SW480 (cell line): ENCODE results near the gene CEP290.
"Not testable (repeated sequence)": the region's sequence is repeated elsewhere in the genome, so short reads cannot be mapped to it uniquely, and the experiment has no call there.

Experiments used
- DNase-seq: peaks from one replicate; pipeline ENCODE4 v3.0.0-alpha.2; 2016; ENCODE audit warnings: low spot score

Gene CEP290

DNA sequence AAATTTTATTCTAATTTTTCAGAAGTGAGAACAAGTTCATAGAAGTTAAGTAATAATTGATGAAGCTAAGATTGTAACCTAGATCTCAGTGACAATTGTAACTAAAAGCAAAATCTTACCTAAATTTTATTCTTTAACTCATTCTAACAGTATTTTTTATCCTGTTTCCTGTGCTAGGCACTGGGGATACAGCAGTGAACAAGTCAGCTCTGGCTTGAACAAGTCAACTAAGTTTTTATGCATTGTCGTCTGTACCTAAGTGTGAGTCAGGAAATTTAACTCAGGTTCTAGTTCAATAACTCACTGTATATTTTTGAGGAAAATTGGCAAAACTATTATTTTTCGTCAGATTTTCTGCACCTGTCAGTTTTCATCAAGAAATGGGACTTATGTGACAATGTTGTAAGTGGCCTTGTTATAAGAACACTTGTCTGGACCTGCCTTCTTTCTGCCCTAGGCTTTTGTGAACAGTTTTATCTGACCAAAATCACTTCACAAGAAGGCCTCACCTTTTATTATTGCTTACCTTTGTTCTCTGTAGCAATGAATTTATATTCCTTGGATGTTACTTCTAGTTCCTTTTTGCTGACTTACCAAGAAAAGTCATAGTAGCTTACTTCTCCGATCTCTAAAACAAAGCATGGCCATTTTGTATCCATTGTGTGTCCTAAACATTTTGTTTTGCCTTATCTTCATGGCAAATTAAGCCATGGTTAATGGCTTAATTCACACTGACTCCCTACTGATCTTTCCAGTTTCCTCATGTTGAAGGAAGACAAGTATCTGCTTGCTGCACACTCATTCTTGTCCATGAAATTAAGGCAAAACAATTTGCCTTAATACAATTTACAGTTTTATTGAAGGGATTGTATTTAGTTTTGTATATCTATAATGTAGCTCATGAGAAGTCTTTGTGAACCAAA, 2.9 kb upstream of the CEP290 start:
- no peak for DNase-seq

- no peak for DNase-seq
These were observed 2.1 kb upstream of the CEP290 start for GRCh38 chr12:88144037-88144436.

DNA sequence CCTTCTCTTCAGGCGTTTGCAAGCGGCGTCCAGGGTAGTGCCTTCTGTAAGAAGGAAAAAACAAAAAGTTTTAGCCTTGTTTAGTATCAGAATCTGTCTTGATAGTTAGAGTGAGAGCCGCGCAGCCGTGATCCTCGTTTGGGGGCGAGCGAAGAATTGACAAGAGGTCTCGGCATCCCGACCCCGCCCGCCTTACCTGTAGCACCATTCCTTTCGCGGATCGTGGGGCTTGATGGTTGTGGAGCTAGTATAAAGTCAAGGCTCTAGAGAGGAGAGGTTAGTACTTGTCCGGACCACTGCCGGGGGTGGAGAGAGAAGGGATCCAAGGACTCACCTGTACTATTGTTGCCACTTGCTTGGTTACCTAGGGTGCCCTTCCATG, 713 bp upstream of the CEP290 start:
- DNase-seq = peak; percentile 28

DNA sequence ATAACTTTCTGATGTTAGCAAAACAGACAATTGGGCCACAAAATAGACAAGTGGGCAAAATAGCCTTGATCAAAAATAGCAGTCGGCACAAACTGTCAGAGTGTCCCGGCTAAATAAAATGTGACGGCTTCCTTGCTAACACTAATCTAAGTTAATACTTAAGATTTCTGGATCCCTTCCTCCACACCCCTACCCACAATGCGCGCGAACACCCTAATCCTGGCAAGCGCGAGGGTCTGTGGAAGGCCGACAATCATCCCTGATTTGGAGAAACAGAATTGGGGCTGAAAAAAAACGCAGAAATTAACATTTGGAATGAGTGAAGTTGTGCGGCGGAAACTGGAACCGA, 489 bp downstream of the CEP290 start:
- no peak for DNase-seq

GRCh38 chr12:88139711-88140110, 2.2 kb downstream of the CEP290 start:
- not testable (repeated sequence) for DNase-seq

DNA sequence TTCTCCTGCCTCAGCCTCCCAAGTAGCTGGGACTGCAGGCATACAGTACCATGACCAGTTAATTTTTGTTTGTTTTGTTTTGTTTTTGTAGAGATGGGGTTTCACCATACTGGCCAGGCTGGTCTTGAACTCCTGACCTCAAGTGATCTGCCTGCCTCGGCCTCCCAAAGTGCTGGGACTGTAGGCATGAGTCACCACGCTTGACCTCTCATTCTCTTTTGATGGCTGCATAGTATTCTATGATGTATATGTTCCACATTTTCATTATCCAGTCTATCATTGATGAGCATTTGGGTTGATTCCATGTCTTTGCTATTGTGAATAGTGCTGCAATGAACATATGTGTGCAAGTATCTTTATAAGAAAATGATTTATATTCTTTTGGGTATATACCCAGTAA, 8.7 kb downstream of the CEP290 start:
- not testable (repeated sequence) for DNase-seq

GRCh38 chr12:88132392-88132791, 9.5 kb downstream of the CEP290 start:
- DNase-seq = no peak

- no peak for DNase-seq
These were observed 14.0 kb downstream of the CEP290 start for GRCh38 chr12:88127855-88128254.

GRCh38 chr12:88127099-88127498, 14.8 kb downstream of the CEP290 start:
- no peak for DNase-seq

- DNase-seq = no peak
These were observed 19.2 kb downstream of the CEP290 start for GRCh38 chr12:88122666-88123065.

DNA sequence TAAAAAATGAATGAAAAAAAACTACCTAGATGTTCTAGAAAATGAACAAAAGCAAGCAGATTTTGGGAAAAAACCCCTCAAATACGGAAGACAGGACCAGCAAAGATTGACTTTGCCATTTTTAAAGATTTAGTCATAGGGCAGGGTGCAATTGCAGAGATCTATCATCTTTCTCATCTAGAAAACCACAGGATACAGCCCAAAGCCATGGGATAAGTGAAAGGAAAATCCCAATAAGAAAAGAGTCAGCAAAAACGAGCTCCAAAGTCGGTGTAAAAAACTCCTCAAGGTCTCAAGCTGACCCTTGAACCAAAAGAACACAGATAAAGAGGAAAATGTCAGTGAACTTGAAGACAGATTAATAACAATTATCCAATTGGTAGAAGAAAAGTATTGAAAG, 28.0 kb downstream of the CEP290 start:
- no peak for DNase-seq

DNA sequence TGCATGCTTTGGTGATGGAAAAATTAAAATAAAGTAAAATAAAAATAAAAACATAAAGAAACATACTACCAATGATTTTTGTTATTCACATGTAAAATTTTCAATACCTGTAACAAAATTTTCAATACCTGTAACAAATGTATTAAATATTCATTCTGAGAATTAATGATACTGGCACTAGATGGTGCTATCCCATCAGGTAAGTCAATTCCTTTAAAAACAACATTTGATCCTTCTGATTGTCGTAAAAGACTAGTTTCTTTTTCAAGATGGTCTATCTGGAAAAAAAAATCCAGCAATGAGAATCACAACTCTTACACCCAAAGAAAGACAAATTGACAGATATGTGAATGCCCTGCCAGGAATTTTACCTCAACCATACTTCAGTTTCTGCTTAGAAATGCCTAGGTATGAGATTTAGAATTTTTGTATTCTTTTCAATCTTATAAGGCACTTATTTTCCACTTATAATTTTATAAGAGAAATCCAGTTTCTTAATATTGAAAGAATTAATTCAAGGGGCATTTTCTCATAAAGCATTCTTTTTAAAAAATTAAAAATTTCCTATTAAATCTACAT, 30.7 kb downstream of the CEP290 start:
- DNase-seq = peak; percentile 39

GRCh38 chr12:88108021-88108420, 33.9 kb downstream of the CEP290 start:
- DNase-seq = no peak

DNA sequence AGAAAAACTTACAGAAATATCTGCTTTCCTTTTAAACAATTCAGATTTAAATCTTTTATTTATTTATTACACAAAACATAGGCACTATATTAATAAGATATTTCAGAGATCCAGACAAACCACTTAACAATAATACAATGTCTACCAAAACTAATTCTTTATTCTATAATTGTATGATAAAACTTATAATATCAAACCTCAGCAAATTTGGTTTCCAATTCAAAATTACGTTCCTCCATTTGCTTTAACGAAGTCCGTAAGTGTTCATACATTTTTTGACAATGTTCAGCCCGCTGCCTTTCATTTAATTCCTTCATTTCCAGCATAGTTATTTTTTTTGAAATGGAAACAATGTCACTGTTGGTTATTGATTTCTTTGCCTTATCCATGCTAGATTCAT, 48.3 kb downstream of the CEP290 start:
- no peak for DNase-seq

DNA sequence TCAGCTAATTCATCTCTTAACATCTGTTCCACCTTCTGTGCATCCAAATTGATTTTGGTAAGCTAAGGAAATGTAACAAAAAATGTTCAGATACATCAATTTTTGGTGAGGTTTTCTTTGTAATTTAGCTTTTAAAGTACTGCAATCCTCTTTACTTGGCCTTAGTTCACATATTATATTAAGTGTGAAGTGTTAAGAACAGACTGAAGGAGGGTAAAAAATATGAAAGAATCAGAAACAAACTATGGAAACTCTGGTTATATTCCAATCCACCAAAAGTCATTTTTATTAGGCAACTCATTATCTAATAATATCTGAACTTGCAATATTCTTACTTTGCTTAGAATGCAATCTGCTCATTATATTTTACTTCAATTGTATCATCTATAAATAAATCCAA, 49.1 kb downstream of the CEP290 start:
- no peak for DNase-seq

GRCh38 chr12:88084210-88084609, 57.7 kb downstream of the CEP290 start:
- DNase-seq = no peak

DNA sequence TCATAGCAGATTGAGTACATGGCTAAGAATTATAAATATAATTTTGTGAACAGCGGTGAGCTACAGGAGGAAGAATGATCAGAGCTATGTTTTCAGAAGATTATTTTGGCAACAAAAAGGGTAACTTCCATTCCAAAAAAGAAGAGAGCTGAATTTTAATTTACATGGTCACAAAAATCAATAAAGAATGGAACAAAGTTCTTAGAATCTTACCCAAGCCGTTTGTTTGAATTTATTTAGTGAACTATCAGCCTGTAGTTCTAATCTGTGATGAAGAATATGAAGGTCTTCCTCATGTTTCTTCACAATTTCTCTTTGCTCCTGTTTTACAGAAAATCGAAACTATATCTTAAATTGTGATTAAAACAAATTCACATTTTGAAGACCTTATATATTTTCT, 58.3 kb downstream of the CEP290 start:
- no peak for DNase-seq

DNA sequence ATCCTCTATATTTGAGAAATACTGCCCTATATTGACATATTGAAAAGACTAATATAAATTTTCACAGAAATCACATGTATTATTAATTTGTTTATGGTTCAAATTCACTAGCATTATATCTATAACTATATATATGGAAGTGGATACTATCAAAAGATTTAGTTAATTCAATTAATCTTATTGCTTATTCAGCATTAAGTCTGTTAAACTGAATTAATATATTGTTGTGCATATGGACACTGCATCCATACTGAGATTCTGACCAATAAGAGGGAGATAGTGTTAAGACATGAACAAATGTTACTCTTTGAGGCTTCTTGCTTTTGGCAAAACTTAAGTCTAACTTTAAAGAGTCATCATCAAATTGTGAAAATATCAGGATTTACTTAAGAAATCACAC, 60.6 kb downstream of the CEP290 start:
- DNase-seq = no peak

DNA sequence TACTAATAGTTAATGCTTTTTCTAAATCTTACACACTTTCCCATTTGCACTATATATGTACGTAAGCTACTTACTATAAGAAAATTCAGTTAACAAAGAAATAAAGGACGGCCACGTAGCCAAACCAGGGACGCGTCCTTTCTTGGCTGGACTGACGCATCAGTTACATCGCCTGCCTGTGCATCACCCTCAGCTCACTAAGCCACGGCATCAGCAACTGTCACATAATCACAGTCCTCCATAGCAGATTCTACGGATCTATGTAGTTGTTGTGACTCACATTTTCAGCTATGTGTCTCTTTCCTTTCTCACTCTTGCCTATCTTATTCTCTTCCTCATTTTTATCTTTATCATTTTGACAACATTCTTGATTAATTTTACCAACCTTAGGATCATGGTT, 74.6 kb downstream of the CEP290 start:
- no peak for DNase-seq

GRCh38 chr12:88063375-88063774, 78.5 kb downstream of the CEP290 start:
- no peak for DNase-seq

- no peak for DNase-seq
These were observed 79.4 kb downstream of the CEP290 start for GRCh38 chr12:88062474-88062873.

GRCh38 chr12:88058719-88059077, 83.2 kb downstream of the CEP290 start:
- no peak for DNase-seq

DNA sequence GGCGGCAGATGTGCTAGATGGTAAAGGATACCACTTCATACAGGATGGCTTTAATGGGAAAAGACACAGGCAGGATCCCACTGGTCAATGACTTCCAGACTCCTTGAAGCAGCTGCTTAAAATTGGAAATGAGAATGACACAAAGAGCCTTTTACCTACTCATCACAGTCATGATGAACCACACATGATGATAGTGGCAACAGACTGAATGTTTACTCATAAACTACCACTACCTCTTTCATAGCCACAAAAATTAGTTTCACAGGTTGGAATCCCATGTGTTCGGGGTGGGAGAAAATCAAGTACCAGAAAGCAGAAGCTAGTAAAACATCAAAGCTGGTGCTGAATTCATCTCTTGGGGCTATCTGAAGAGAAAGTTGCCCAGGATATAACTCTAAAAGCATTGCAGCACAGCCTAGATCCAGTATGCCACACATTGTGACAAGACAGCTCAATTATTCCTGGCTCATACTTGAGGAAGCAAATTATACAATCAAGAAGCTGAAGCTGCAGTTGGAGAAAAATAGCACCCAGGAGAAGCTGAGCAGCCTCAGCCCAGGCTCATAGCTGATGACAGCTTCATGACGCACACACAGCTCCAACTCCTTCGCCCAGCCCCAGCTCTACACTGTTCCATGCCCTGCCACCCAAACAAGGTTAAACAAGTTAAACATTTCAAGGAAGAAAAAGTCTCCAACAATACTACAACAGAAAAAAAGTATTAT, 83.7 kb downstream of the CEP290 start:
- no peak for DNase-seq
